ENCODE measurements around the gene SPEN. TPM values are rescaled to one million over a fixed set of nuclear protein-coding genes. Genes with fewer than 3 reads are reported as not detected.
A peak's percentile ranks its signal among the peaks of the same experiment; 100 is the strongest.

Gene SPEN
- total and polyA plus RNA-seq, 2 of the 13 experiments (the other 11 are each of a cell fraction or from before 2014, with no cell fraction given) = 4.8 to 14.0 TPM

DNA sequence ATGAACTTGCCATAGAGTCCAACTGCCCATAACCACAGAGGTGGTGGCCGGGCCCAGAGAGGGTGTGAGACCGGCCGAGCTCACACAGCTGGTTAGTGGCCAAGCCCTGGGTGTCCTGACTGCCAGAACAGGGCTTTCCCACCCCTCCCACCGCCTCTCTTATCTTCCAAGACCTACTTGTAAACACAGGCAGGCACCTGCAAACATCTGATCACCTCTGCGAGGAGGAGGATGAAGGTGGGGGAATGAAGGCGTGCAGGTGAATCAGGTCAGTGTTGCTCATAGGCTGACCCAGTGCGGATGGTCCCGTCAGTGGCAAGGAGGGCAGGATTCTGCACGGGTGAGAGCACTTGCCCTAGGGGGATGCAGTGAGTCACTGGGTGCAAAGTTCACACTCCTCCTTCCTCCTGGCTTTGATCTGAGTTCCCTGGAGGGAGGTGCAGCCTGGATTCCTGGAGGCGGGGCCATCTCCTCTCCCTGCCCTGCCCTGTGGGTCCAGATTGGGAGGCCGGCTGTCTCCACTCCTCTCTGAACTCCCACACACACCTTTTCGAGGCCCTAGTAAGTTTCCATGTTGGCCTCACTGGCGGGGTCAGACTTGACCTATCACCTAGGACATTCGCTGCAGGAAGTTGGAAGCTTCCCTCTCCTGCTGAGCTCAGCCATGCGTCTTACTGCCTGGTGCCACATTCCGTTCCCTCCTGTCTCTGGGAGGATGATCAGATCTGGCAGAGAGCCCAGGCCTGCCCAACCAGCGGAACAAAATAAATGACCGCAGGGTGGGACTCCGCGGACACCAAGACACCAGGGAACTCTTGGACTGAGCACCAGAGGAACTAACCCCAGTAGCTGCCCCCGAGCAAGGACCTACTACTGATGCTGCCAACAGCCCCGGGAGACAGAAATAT, 47.3 kb upstream of the SPEN start (continued):
- TF ChIP-seq, protein P1, sequence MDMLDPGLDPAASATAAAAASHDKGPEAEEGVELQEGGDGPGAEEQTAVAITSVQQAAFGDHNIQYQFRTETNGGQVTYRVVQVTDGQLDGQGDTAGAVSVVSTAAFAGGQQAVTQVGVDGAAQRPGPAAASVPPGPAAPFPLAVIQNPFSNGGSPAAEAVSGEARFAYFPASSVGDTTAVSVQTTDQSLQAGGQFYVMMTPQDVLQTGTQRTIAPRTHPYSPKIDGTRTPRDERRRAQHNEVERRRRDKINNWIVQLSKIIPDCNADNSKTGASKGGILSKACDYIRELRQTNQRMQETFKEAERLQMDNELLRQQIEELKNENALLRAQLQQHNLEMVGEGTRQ (IDR thresholded peaks at IDR 0.05; ENCODE audit: low read depth, low read length) = no peak
- TF ChIP-seq, protein P1 (CRISPR knock-in tag; IDR thresholded peaks at IDR 0.05; ENCODE audit: borderline replicate concordance) = no peak
- TF ChIP-seq, protein P2, sequence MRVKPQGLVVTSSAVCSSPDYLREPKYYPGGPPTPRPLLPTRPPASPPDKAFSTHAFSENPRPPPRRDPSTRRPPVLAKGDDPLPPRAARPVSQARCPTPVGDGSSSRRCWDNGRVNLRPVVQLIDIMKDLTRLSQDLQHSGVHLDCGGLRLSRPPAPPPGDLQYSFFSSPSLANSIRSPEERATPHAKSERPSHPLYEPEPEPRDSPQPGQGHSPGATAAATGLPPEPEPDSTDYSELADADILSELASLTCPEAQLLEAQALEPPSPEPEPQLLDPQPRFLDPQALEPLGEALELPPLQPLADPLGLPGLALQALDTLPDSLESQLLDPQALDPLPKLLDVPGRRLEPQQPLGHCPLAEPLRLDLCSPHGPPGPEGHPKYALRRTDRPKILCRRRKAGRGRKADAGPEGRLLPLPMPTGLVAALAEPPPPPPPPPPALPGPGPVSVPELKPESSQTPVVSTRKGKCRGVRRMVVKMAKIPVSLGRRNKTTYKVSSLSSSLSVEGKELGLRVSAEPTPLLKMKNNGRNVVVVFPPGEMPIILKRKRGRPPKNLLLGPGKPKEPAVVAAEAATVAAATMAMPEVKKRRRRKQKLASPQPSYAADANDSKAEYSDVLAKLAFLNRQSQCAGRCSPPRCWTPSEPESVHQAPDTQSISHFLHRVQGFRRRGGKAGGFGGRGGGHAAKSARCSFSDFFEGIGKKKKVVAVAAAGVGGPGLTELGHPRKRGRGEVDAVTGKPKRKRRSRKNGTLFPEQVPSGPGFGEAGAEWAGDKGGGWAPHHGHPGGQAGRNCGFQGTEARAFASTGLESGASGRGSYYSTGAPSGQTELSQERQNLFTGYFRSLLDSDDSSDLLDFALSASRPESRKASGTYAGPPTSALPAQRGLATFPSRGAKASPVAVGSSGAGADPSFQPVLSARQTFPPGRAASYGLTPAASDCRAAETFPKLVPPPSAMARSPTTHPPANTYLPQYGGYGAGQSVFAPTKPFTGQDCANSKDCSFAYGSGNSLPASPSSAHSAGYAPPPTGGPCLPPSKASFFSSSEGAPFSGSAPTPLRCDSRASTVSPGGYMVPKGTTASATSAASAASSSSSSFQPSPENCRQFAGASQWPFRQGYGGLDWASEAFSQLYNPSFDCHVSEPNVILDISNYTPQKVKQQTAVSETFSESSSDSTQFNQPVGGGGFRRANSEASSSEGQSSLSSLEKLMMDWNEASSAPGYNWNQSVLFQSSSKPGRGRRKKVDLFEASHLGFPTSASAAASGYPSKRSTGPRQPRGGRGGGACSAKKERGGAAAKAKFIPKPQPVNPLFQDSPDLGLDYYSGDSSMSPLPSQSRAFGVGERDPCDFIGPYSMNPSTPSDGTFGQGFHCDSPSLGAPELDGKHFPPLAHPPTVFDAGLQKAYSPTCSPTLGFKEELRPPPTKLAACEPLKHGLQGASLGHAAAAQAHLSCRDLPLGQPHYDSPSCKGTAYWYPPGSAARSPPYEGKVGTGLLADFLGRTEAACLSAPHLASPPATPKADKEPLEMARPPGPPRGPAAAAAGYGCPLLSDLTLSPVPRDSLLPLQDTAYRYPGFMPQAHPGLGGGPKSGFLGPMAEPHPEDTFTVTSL (CRISPR knock-in tag; IDR thresholded peaks at IDR 0.05; ENCODE audit: borderline replicate concordance) = 0 out of 2 replicates have a peak, but pooled peaks have one; percentile 28
- TF ChIP-seq XBP1 (CRISPR knock-in tag; IDR thresholded peaks at IDR 0.05) (no peak), WIZ (CRISPR knock-in tag; IDR thresholded peaks at IDR 0.05) (no peak), SSRP1 (CRISPR knock-in tag; IDR thresholded peaks at IDR 0.05) (no peak), U2AF1 (optimal IDR thresholded peaks at IDR 0.05; ENCODE audit: low read depth, low read length) (peak; percentile 68), ZNF10 (CRISPR knock-in tag; IDR thresholded peaks at IDR 0.05; ENCODE audit: borderline replicate concordance, low read depth) (no peak), GLI4 (CRISPR knock-in tag; IDR thresholded peaks at IDR 0.05; ENCODE audit: borderline replicate concordance) (no peak), ZNF891 (CRISPR knock-in tag; IDR thresholded peaks at IDR 0.05) (no peak), GABPB1 (CRISPR knock-in tag; IDR thresholded peaks at IDR 0.05) (peak; percentile 61), TCF7 (IDR thresholded peaks at IDR 0.05; ENCODE audit: low read depth) (peak; percentile 95), ZIK1 (CRISPR knock-in tag; IDR thresholded peaks at IDR 0.05; ENCODE audit: borderline replicate concordance, low read depth) (no peak), HDAC6 (IDR thresholded peaks at IDR 0.05; ENCODE audit: low read depth, low read length) (no peak), ZNF737 (CRISPR knock-in tag; IDR thresholded peaks at IDR 0.05; ENCODE audit: borderline replicate concordance) (no peak), ZNF331 (CRISPR knock-in tag; IDR thresholded peaks at IDR 0.05) (peak; percentile 60; the same call in 1 of the 2 replicates), ZNF333 (CRISPR knock-in tag; IDR thresholded peaks at IDR 0.05; ENCODE audit: borderline replicate concordance) (no peak), MBD4 (IDR thresholded peaks at IDR 0.05; ENCODE audit: borderline replicate concordance, low read length) (no peak), KAT2B (IDR thresholded peaks at IDR 0.05; ENCODE audit: borderline replicate concordance, low read depth, low read length) (no peak), ZNF343 (CRISPR knock-in tag; IDR thresholded peaks at IDR 0.05) (no peak)
- TF ChIP-seq, protein P3, sequence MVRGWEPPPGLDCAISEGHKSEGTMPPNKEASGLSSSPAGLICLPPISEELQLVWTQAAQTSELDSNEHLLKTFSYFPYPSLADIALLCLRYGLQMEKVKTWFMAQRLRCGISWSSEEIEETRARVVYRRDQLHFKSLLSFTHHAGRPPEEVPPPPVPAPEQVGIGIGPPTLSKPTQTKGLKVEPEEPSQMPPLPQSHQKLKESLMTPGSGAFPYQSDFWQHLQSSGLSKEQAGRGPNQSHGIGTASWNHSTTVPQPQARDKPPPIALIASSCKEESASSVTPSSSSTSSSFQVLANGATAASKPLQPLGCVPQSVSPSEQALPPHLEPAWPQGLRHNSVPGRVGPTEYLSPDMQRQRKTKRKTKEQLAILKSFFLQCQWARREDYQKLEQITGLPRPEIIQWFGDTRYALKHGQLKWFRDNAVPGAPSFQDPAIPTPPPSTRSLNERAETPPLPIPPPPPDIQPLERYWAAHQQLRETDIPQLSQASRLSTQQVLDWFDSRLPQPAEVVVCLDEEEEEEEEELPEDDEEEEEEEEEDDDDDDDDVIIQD (CRISPR knock-in tag; IDR thresholded peaks at IDR 0.05; ENCODE audit: low read depth) = 0 out of 2 replicates have a peak, but pooled peaks have one; percentile 34
